HG02588 (cell line): ENCODE results near the gene CD248.

ENCODE experiments used
- ATAC-seq: cut with Tn5 transposase; IDR thresholded peaks from one replicate; pipeline ENCODE4 v1.9.1; 2021; ENCODE audit warnings: mild to moderate bottlenecking, moderate library complexity; ENCODE audit not compliant: unreplicated experiment

The CD248 gene

DNA sequence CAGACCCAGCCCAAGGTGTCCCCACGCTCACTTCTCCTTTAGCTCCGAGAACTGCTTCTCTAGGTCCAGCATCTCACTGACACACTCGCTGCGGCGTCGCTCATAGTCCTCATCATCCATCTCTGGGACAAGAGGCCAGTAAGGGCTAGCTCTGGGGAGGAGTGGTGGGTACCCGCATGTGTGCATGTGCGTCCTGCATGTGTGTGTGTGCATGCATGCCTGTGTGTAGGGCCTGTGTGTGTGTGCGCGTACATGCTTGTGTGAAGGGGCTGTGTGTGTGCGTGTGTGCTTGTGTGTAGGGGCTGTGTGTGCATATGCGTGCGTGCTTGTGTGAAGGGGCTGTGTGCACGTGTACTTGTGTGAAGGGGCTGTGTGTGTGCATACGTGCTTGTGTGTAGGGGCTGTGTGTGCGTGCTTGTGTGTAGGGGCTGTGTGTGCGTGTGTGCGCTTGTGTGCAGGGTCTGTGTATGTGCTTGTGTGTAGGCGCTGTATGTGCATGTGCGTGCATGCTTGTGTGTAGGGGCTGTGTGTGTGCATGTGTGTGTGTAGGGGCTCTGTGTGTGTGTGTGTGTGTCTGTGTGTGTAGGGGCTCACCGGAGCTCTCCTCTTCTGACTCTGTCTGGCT lies 24.8 kb upstream of the CD248 start:
- ATAC-seq, result no peak

DNA sequence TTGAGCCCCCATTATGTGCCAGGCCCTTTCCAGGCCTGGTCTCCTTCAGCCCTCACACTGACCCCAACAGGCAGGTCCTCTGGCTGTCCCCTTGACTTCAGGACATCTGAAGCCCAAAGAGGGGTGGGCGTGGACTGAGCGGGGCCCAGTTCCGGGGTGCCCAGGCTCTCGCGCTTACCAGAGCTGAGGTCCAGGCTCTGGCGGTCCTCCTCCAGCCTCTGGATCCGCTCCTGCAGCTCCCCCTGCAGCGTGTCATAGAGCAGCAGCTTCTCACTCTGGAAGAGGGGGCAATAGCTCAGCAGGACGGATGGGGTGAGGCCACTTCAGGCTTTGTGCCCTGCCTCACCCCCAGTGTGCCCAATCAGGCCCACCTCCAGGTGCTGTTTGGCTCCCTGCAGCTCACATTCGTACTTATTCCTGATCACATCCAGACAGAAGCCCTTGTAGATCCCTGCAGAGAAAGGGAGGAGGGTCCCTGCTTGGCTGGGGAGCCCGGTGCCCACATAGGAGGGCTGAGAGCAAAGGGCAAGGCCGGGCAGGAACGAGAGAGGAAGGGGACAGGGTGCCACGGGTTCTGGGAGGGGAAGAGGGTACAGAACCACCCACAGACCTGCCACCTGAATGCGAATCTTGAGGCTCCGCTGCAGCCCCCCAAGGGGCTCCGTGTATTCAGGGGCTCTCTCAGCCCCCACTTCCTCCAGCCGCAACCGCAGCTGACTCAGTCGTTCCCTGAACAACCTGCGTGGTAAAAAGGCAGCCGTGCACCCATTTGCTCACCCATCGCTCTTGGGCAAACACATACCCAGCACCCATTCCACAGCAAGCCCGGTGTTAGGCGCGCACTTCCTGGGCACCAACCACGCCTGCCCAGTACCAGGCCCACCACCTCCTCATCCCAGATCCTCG lies 24.0 kb upstream of the CD248 start:
- no peak for ATAC-seq

DNA sequence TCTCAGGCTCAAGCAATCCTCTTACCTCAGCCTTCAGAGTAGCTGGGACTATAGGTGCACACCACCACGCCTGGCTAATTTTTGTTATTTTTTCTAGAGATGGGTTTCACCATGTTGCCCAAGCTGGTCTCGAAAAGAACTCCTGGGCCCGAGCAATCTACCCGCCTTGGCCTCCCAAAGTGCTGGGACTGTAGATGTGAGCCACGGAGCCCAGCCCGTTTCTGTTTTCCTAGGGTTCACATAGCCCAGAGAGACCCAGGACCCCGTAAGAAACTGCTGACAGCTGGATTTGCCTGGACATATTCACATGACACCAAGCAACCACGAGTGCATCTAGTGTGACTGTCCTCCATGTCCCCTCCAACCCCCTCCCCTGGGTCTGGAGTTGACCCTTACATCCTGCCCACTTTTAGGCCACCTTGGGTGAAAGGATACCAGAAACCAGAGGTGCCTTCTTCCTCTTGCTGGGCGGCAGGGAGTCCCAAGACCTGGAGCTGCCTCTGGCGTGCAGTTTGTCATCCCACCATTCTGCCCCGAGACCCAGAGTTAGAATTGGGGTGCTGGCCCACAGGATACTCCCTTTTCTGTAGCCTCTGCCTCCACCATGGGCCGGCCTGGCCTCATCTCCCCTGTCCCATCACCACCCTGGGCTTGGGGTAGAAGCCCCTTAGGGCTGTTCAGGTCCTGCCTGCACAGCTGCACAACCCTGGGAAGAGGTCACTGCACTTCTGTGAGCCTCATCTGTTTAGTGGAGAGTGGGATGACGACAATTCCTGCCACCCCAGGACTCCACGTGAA lies 23.0 kb upstream of the CD248 start:
- ATAC-seq, result no peak

DNA sequence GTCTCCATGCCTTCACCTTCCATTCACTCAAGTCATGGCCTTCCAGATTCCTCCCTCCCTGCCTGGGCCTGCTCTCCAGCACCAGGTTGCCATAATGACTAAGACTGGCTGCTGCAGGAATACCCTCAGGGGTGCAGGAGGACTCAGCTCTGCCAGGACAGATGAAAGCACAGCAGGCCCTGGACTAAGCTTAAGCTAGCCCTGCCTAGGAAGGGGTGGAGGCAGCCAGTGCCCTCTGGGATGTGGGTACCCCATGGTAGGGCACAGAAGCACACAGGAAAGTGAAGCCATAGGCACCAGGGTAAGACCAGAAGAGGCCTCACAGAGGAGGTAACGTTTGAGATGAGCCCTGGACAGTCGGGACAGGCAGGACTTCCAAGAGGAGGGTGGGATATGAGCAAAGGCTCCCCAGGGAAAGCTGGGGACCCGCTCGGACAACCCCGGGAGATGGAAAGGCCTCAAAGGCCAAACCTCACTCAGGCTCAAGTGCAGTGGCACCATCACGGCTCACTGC lies 22.4 kb upstream of the CD248 start:
- ATAC-seq, result no peak

DNA sequence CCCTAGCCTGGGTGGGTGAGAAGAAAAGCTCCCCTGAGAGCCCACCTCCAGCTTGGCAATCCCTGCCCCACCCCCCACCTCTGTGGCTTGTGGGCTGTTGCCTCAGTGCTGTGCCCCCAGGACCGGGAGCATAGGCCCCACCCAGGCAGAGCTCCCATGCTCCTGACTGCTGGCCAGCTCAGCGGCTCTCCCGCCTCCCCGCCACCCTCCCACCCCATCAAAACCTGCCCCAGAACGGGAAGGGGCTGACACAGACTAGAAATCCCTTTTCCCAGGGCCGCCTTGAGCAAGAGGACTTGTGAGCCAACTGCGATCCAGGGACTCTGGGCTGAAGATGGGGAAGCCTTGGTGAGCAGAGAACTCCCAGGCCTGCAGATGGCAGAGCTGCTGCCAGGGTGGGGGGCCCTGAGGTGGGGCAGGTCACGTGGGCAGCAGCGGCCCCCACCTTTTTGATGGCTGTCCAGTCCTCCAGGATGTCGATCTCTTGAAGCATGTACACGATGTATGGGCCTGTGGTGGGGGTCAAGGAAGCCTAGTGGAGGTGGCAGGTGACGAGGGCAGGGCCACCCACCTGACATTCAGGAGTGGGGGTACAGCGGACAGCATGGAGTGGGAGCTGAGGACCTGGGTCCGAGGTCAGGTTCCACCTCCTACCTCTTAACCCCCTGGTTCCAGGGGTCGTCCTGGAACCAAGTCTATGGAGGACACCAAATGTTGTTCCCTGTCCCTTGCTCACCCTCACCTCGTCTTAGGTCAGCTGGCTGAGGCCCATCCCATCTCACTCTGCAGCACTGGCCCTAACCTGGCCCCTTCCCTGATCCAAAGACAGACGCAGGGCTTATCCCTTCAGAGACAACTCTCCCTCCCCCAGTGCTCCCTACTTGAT lies 21.7 kb upstream of the CD248 start:
- no peak for ATAC-seq

DNA sequence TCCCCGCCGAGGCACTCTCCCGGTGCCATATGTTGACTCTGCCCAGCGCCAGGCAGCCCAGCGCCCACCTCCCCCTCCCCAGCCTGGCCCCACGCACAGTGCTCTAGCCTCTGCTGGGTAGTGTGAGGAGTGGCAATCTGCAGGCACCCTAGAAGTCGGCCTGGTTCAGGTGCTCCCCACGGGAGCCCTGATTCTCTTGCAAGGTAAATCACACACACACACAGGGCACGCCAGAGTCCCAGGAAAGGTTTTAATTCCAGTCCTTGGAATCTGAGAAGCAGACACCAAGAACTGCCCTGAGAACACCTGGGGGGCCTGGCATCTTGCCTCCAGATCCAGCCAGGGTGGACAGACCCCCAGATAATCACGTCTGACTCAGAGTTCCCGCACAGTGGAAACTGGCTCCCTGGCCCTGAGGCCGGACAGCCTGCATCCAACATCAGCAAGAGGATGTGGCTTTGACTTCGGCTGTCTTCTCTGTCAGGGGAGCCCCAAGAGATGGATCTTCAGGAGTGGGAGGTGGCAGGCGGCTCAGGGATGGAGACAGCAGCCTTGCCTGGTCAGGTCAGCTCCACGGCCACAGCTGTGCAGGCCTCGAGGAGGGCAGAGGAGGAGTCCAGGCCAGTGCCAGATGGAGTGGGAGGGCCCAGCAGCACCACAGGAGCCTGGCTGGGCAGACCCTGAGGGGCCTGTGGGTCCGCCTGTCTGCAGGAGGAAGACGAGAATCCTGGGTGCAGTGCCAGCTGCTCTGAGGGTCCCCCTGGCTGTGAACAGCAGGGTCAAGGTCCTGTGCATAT lies 20.5 kb upstream of the CD248 start:
- ATAC-seq, result no peak

DNA sequence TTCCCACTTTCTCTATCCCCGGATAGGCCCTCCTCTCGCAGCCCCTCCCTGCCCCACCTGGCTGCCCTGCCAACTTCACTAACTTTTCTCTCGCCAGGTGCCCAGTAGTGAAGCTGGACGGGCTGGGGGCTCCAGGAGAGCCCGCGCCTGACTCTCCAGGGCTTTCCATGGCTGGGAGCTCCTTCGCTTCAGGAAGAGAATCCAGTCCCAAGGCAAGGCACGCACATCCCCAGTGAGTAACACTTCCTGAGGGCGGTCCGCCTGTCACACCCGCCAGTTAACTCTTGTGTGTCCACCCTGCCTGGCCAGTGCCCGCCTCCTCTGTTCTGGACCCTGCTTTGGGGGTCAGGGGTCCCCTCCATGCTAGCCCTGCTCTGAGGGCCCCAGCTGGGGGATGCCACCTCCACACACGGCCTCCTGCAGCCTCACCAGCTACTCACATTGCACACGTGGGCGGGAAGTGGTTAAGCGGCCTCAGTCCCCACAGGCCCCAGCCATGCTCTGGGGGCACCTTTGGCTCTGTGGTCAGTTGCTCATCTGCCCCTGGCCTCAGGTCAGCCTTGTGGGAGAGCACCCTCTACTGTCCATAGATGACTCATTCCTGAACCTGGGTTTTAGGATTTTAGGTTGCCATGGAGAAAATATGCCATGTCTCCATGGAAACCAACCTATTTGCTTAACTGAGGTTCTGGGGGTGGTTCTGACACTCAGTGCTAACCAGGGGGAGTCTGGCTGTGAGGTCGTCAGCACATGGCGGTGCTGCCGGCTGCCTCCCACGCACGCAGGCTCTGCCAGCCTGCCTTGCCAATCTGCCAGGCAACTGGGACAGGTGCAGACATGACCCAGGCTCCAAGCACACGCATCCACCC lies 19.6 kb upstream of the CD248 start, which contains the start of gene RIN1:
TSS of gene RIN1 (minus strand) at position 201 of the 869 bp plus-strand sequence. CDS start at position 169, 32 bp downstream.
- ATAC-seq, result peak; percentile 63

DNA sequence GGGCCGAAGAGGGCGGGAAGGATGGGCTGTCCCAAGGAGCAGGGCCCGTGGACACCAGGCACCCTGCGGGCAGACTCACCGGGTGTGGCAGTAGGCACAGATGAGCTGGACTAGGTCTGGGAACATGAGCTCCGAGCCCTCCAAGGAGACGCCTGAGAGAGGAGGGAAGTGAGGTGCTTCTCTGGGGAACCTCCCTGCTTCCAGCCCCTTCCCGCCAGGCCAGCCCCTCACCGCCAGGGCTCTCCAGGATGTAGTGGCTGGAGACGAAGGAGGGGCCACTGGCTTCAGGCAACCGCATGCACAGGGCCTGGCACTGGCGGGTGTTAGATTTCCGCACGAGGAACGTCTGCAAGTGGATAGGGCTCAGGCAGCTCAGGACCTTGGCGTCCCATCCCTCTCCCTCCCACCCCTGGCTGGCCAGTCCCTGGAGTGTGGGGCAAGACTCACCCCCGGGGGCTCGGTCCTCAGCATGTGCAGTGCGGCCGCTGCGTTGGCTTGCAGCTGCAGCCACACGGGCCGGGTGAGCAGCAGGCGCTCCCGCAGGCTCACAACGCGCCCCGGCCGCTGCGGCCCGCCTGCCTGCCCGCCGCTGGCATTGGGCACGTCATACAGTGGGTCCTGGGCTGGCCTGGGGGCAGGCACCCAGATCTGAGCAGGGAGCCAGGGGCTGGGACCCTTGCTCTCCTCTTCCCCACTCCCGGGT lies 18.8 kb upstream of the CD248 start:
- ATAC-seq, result no peak

DNA sequence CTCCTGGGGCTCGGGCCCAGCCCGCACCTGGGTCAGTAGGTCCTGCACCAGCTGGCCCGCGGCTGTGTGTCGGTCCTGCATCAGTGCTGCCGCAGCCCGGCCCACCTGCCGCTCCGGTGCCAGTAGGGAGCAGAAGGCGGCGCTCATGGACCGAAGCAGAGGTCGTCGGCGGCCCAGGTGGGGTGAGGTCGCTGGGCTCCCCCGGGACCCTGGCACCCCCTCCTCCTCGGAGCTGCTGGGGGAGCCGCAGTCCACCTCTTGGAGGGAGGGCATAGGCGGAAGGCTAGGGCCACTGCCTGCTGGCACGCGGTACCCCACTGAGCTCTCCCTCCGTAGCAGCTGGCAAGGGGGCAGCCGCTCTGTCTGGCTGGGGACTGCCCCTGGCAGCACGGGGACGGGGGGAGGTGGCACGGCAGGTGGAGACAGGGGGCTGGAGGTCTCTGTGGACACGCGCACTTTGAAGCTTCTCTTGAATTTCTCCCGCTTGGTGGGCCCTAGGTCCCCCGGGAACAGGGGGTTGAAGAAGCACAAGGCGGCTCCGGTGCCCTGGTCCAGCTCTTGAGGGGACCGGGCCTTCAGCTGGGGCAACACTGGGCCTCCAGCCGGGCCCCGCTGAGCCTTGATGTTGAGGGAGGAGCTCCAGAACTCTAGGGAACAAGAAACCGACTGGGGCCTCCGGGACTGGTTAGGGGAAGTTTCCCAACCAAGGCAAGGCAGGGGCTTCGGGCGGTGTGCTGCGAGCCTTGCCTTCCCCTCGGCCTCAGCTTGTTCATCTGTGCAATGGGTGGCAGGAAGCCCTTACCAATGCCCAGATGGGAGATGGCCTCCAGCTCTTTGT lies 18.0 kb upstream of the CD248 start:
- no peak for ATAC-seq

DNA sequence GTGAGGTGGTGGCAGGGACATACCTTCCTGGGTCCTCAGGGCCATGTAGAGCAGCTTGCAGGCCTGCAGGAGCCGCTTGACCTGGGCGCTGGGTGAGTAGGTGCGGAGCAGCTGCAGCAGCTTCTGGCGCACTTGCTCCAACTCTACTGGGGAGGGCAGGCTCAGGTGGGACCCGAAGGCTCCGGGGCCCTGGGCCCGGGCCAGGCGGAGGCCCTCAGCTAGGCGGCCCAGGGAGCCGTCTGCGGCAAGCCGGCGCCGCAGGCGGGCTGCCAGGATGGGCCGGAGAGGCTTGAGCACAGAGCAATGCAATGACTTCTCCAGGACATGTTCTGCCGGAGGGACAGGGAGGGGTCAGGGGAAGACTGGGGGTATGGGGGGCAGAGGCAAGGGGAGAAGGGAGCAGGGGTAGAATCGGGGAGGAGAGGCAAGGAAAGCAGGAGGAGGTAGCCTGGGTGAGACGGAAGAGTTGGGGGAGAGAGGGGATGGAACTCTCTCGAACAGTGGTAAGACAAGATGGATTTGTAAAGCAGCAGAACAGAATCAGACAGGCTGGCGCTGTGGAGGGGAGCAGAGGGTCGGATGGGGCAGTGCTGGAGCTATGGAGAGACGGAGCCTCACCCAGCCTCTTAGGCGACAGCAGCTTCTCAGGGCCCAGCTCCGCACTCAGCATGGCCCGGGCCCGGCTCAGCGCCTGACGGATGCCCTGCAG lies 17.2 kb upstream of the CD248 start:
- ATAC-seq, result no peak

DNA sequence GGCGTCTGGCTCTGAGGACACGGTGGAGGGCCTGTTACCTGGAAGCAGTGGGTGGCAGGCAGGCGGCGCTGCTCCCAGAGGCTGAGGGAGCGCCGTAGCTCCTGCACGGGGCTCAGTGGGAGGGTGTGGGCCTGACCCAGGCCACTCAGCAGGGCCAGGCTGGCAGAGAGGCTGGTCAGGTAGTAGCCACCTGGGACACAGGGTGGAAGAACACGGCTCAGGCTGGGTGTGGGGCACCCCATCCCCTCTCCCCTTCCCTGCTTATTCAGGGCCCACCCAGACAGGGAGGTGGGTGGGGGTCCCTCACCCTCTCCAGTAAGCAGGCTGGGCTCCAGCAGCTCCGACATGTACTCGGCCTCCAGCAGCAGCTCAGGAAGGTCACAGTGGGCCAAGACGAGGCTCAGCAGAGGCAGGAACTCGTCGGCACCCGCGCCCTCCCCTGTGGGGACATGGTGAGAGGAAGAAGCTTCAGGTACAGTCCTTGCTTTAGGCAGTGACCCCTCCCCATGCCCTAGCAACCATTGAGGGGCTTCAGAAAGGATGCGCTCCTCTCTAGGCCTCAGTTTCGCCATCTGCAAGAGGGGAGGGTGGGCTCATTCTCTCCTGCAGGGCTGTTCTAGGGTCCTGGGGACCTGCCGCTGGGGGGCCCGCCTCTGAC lies 16.5 kb upstream of the CD248 start:
- no peak for ATAC-seq

DNA sequence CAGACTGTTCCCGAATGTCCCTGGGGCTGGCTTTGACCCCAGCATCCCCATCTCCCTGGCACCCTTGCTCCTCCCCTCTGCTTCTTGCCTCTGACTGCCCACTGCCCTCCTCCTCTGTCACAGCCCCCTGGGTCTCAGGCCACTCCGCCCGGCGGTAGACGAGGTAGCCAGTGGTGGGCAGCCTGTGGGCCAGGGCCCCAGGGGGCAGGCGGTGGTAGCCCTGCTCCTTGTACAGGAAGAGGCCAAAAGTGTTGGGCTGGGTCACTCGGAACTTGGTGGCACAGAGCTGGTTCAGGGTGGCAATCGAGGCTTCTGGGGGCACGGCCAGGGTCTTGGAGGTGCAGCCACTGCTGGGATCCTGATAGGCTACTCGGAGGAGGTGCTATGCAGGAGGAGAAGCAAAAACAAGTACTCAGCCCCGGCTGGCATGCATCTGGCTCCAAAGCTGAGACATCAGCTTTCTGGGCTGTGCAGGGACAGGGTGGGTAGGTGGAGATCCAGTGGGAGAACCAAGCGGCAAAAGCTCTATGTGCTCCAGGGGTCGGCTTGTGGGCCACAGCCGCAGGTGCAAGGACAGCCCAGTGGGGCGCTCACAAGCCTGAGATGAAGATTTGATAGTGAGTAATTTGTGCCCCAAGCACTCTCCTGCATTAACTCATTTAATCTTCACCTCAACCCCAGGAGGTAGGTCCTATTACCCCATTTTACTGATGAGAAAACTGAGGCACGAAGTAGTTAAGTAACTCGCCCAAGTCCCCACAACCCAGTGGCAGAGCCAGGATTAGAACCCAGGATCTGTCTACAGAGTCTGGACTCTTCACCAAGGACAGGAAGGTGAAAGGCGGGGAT lies 15.8 kb upstream of the CD248 start:
- no peak for ATAC-seq

DNA sequence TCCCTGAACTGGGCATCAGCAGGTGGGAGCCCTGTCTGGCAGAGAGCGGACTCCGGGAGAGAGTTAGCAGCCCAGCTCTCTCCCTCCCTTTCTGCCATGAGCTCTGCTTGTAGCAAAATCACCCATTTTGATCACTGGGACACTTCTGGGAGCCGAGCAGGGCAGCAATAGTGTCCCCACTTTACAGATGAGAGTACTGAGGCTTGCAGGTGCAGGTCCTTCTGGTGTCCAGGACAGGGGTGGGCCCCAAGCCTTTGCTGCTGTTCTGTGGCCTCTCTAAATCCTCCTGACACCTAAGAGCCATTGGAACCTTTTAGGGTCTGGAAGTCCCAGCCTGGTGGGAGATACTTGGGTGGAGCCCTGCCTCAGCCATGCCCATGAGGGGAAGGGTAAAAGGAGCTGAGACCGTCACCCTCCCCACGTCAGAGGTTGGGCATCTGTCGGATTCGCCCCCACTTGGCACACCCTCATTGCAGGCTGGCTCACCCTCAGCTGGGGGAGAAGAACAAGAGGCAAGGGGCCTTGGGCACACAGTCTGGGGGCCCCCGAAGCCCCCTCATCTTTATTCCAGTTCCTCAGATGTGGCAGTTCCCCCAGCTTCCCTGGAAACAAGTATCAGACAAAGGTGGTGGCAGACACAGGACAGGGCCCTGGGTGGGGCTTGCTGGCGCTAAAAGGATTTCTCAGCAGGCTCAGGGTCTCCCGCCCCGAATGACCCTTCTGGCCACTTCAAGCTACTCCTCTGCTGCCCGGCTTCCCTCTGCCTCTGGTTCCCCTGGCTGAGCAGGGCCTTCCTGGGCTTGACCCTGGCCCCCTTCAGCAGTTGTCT lies 14.9 kb upstream of the CD248 start:
- no peak for ATAC-seq

DNA sequence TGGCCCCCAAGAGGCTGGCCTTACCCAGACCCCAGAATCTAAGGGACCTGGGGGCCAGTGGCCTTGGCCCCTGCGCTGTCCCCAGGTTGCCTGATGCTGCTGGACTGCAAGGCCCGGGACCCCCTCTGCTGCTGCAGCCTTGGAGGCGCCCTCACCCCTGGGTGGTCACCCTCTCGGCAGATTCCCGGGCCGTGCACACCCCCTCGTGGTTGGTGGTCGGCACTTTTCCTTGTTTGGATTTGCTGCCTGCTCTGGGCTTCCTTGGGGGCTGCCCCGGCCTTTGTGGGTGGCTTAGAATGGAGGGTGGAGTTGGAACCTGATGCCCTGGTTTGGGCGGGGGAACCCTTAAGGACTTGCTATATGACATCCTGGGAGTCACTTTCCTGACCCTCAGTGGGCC lies 14.1 kb upstream of the CD248 start:
- ATAC-seq, result no peak
